ENCODE results near the gene MBLAC2.
A peak's percentile ranks its signal among the peaks of the same experiment; 100 is the strongest.

The MBLAC2 gene

GRCh38 chr5:90418214-90418613 lies 56.4 kb downstream of the MBLAC2 start:
- Mint-ChIP-seq H3K4me3 (no peak overlapping the region), H3K27ac (no peak overlapping the region), H3K27me3 (peaks cover 5% of the 10 kb centered on the region)

GRCh38 chr5:90410178-90410762 lies 64.3 kb downstream of the MBLAC2 start:
- no peaks in the 10 kb centered on the region for H3K9me3 Mint-ChIP-seq
- no peaks in the 10 kb centered on the region for H3K27me3 Mint-ChIP-seq
- ATAC-seq (no peak), DNase-seq (no peak)
- peaks cover 26% of the 10 kb centered on the region for H3K4me1 Mint-ChIP-seq
- peaks cover 13% of the 10 kb centered on the region for H3K36me3 Mint-ChIP-seq (ENCODE audit: low read depth)
- no peak overlapping the region for H3K27ac Mint-ChIP-seq
- H3K4me3 Mint-ChIP-seq, result no peak overlapping the region

More at GRCh38 chr5:90418214-90418613, 56.4 kb downstream of the MBLAC2 start:
- DNase-seq (no peak), ATAC-seq (no peak)
- Mint-ChIP-seq H3K9me3 (no peaks in the 10 kb centered on the region), H3K4me1 (no peaks in the 10 kb centered on the region), H3K36me3 (ENCODE audit: low read depth) (no peaks in the 10 kb centered on the region)

DNA sequence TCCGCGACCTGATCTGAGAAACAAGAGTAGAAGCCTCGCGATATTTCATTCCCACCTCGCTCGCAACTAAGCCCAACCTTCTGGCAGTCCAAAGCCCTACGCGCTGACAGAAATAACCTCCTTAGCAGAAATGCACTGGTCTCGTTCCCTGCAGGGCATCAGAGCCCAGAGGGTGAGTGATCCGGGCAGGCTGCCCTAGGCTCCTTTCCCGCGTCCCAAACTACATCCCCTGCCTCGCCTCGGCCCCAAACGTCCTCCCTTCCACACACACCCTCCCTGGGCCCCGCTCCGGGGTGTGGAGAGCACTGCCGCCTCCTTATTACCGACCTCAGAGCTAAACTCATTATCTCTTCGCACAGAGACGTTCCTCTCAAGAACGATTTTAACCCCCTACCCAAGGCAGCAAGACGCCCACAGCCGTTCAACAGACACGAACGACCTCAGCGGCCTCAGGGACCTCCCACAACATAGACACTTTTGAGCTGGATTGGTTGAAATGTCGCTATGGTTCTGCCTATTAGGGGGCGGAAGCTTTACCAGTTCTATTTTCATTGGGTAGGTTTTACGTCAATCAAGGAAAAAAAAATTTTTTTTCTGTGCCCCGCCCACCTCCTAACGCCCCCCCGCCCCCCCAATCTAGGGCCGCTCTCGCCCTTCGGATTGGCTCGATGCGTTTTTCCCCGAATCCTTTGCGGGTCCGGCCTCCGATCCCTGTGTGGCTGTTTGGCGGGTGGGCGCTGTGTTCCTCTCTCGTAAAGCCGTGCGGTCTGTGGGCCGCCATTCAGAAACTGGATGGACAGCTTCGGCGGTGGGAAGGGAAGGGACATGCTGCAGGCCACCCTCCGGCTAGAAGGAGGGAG lies 65.0 kb downstream of the MBLAC2 start, which contains the start of gene CETN3:
CETN3 (minus strand) TSS at position 439 of the 860 bp plus-strand sequence; CDS start at position 344, 95 bp downstream.
- Mint-ChIP-seq H3K36me3 (ENCODE audit: low read depth) (peaks cover 17% of the 10 kb centered on the region), H3K9me3 (no peaks in the 10 kb centered on the region), H3K4me3 (no peak within 1 kb of the TSS), H3K27me3 (no peaks in the 10 kb centered on the region), H3K27ac (no peak within 1 kb of the TSS), H3K4me1 (peaks cover 30% of the 10 kb centered on the region)
- DNase-seq (peak; percentile 87), ATAC-seq (peak; percentile 96)

GRCh38 chr5:90408571-90409317 lies 65.8 kb downstream of the MBLAC2 start:
- Mint-ChIP-seq H3K4me3 (no peak overlapping the region), H3K4me1 (peaks cover 30% of the 10 kb centered on the region), H3K36me3 (ENCODE audit: low read depth) (peaks cover 19% of the 10 kb centered on the region), H3K9me3 (no peaks in the 10 kb centered on the region), H3K27me3 (no peaks in the 10 kb centered on the region), H3K27ac (no peak overlapping the region)
- no peak for DNase-seq
- ATAC-seq, result no peak
